ENCODE measurements around the gene COX6A2. TPM values are rescaled to one million over a fixed set of nuclear protein-coding genes. Genes with fewer than 3 reads are reported as not detected.
A peak's percentile ranks its signal among the peaks of the same experiment; 100 is the strongest.
"Not testable (repeated sequence)": the region's sequence is repeated elsewhere in the genome, so short reads cannot be mapped to it uniquely, and the experiment has no call there.

The COX6A2 gene
- total RNA-seq, 1 donor from 2014 or later: not detected

DNA sequence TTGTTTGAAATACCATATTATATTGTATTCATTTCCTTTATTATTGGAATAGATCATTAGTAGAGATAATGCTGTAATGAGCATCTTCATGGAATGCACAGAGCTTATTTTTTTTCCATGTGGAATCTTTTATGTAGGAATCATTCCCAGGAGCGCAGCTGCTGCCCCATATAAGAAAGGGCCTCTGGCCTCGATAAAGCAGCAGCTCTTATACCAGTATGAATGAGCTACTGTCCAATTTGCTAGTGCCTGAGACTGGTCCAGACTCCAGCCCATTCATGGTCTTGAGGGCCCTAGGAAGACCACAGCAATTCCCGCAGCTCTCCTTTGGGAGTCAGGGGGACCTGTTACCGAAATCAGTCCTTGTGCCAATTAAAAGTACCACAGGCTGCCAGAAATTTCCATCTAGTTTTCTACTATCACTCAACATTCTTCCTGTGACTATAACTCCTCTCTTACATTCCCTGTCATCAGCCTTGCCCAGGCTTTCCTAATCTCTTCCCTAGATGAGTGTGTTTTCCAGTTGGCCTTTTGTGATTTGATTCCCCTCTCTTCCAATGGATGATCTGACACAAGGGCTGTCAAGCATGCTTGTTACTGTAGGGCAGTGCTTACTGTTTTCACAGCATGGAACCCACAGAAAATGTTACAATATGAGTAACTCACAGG is 12.5 kb upstream of the COX6A2 start:
- no peaks in the 10 kb centered on the region for H3K9me3 Mint-ChIP-seq
- intact Hi-C loops (cut with micrococcal nuclease): no loop called here
- H3K36me3 Mint-ChIP-seq (ENCODE audit: low read depth): no peaks in the 10 kb centered on the region
- no peaks in the 10 kb centered on the region for H3K27me3 Mint-ChIP-seq (ENCODE audit: low read depth)
- no peak overlapping the region for H3K4me3 Mint-ChIP-seq (ENCODE audit: low read depth)
- no peak for DNase-seq (ENCODE audit: low spot score)
- no peak overlapping the region for H3K27ac Mint-ChIP-seq
- H3K4me1 Mint-ChIP-seq (ENCODE audit: low read depth): peaks cover 25% of the 10 kb centered on the region

GRCh38 chr16:31439519-31439918 is 11.4 kb upstream of the COX6A2 start:
- Mint-ChIP-seq H3K27ac (no peak overlapping the region), H3K36me3 (ENCODE audit: low read depth) (no peaks in the 10 kb centered on the region), H3K4me1 (ENCODE audit: low read depth) (peaks cover 23% of the 10 kb centered on the region), H3K4me3 (ENCODE audit: low read depth) (no peak overlapping the region), H3K27me3 (ENCODE audit: low read depth) (no peaks in the 10 kb centered on the region), H3K9me3 (no peaks in the 10 kb centered on the region)
- intact Hi-C loops (cut with micrococcal nuclease): no loop called here
- no peak for DNase-seq (ENCODE audit: low spot score)

DNA sequence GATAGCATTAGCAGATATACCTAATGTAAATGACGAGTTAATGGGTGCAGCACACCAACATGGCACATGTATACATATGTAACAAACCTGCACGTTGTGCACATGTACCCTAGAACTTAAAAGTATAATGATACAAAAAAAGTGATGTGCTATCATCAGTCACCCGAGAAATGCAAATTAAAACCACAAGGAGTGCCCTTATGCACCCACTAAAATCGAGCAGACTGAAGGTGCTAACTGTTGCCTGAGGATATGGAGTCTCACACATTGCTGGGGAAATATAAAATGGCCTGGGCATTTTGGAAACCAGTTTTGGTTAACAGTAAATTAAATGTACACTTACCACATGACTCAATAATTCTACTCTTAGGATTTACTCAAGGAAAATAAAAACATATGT is 10.9 kb upstream of the COX6A2 start:
- H3K27ac Mint-ChIP-seq; H3K36me3 Mint-ChIP-seq (ENCODE audit: low read depth); intact Hi-C loops (cut with micrococcal nuclease); H3K4me3 Mint-ChIP-seq (ENCODE audit: low read depth); H3K9me3 Mint-ChIP-seq; DNase-seq (ENCODE audit: low spot score); H3K27me3 Mint-ChIP-seq (ENCODE audit: low read depth): not testable (repeated sequence)
- peaks cover 23% of the 10 kb centered on the region for H3K4me1 Mint-ChIP-seq (ENCODE audit: low read depth)

DNA sequence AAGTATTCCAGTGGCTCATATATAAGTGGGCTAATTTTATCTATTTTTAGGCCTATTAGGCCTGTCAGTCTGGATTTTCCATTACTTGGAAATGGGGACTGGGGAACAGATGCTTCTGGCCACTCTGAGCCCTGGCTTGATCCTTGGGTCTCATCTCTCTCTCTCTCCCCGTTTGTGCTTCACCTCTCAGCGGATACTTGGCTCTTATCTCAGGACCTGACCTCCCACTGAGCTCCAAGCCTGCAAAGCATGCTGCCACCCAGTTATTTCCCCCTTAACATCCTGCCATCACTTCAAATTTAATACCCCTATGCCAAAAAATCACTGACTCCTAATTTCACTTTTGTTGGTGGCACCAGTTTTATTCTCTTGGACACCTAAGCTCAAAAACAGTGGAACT is 10.3 kb upstream of the COX6A2 start:
- Mint-ChIP-seq H3K27me3 (ENCODE audit: low read depth) (no peaks in the 10 kb centered on the region), H3K4me3 (ENCODE audit: low read depth) (no peak overlapping the region), H3K4me1 (ENCODE audit: low read depth) (peaks cover 23% of the 10 kb centered on the region), H3K36me3 (ENCODE audit: low read depth) (no peaks in the 10 kb centered on the region), H3K9me3 (no peaks in the 10 kb centered on the region), H3K27ac (no peak overlapping the region)
- intact Hi-C loops (cut with micrococcal nuclease): no loop called here
- DNase-seq (ENCODE audit: low spot score): no peak

DNA sequence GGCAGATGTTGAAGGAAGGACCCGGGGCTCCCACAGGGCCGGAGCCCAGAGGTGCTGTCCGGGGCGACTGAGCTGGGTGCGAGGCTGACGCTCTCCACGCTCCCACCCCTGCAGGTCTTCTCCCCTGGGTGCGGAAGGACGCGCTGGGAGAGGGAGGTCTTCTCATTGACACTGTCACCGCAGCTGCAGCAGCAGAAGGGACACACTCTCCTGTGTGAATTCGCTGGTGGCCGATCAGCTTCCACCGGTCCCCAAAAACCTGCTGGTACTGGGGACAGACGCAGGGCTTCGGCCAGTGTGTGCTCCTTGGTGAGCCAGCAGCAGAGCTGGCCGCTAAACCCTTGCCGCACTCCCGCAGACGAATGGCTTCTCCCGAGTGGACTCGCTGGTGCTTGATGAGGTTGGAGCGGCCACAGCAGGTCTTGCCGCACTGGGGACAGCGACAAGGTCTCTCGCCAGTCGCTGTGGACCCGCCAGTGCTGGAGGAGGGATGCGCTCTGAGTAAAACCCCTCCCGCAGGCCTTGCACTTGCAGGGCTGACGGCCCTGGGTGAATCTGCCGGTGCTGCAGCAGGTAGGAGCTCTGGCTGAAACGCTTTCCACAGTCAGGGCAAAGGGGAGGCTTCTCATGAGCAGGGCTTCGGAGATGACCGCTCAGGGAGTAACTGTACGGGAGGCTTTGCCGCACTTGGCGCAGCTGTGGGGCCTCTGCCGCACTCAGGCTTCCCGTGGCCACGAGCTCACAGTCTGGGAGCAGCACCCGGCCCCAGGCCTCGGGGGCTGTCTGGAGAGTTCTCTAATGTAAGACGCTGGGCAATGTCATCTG is 8.3 kb upstream of the COX6A2 start:
- no peak overlapping the region for H3K27ac Mint-ChIP-seq
- H3K4me3 Mint-ChIP-seq (ENCODE audit: low read depth): no peak overlapping the region
- H3K4me1 Mint-ChIP-seq (ENCODE audit: low read depth): peaks cover 21% of the 10 kb centered on the region
- H3K9me3 Mint-ChIP-seq: no peaks in the 10 kb centered on the region
- intact Hi-C loops (cut with micrococcal nuclease): no loop called here
- no peak for DNase-seq (ENCODE audit: low spot score)
- no peaks in the 10 kb centered on the region for H3K27me3 Mint-ChIP-seq (ENCODE audit: low read depth)
- H3K36me3 Mint-ChIP-seq (ENCODE audit: low read depth): no peaks in the 10 kb centered on the region

- Mint-ChIP-seq H3K27me3 (ENCODE audit: low read depth) (no peaks in the 10 kb centered on the region), H3K36me3 (ENCODE audit: low read depth) (no peaks in the 10 kb centered on the region), H3K4me1 (ENCODE audit: low read depth) (peaks cover 22% of the 10 kb centered on the region), H3K27ac (no peak overlapping the region), H3K9me3 (no peaks in the 10 kb centered on the region), H3K4me3 (ENCODE audit: low read depth) (no peak overlapping the region)
- DNase-seq (ENCODE audit: low spot score): no peak
- intact Hi-C loops (cut with micrococcal nuclease): no loop called here
Observed at GRCh38 chr16:31435341-31436220, 7.4 kb upstream of the COX6A2 start.

GRCh38 chr16:31430380-31431052 is 2.4 kb upstream of the COX6A2 start:
- H3K4me1 Mint-ChIP-seq (ENCODE audit: low read depth): peaks cover 16% of the 10 kb centered on the region
- no peaks in the 10 kb centered on the region for H3K36me3 Mint-ChIP-seq (ENCODE audit: low read depth)
- H3K9me3 Mint-ChIP-seq: no peaks in the 10 kb centered on the region
- no peaks in the 10 kb centered on the region for H3K27me3 Mint-ChIP-seq (ENCODE audit: low read depth)
- H3K4me3 Mint-ChIP-seq (ENCODE audit: low read depth): no peak overlapping the region
- no peak for DNase-seq (ENCODE audit: low spot score)
- intact Hi-C loops (cut with micrococcal nuclease): no loop called here
- H3K27ac Mint-ChIP-seq: no peak overlapping the region

DNA sequence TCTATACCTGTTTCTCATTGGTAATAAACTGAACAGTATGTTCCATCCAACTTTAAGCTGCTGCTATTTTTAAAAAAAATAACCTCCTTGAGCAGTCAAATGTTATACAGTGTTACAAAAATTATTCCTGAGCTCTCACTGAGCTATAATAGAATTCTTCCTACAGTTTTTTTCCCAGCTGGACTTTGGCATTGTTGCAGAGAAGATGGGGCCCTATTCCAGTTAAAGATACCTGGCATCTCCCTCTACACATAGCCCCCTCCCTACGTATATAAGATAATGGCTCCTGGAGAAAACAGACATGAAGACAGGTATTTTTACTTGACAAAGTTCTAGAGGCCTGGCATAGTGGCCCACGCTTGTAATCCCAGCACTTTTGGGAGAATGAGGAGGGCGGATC is 1.6 kb upstream of the COX6A2 start:
- Mint-ChIP-seq H3K27me3 (ENCODE audit: low read depth) (no peaks in the 10 kb centered on the region), H3K9me3 (no peaks in the 10 kb centered on the region), H3K27ac (no peak overlapping the region), H3K36me3 (ENCODE audit: low read depth) (no peaks in the 10 kb centered on the region), H3K4me3 (ENCODE audit: low read depth) (no peak overlapping the region), H3K4me1 (ENCODE audit: low read depth) (peaks cover 17% of the 10 kb centered on the region)
- intact Hi-C loops (cut with micrococcal nuclease): loop anchor here (10.0 kb wide), 1 partner anchor 165 kb away; no protein-coding TSS in a partner anchor
- no peak for DNase-seq (ENCODE audit: low spot score)

GRCh38 chr16:31429314-31429713 is 1.2 kb upstream of the COX6A2 start:
- Mint-ChIP-seq H3K27me3 (ENCODE audit: low read depth) (no peaks in the 10 kb centered on the region), H3K9me3 (no peaks in the 10 kb centered on the region), H3K36me3 (ENCODE audit: low read depth) (no peaks in the 10 kb centered on the region), H3K4me3 (ENCODE audit: low read depth) (no peak overlapping the region), H3K27ac (no peak overlapping the region), H3K4me1 (ENCODE audit: low read depth) (peaks cover 18% of the 10 kb centered on the region)
- intact Hi-C loops (cut with micrococcal nuclease): loop anchor here (10.0 kb wide), 1 partner anchor 165 kb away; no protein-coding TSS in a partner anchor
- no peak for DNase-seq (ENCODE audit: low spot score)

GRCh38 chr16:31428638-31429247 is 583 bp upstream of the COX6A2 start:
- DNase-seq (ENCODE audit: low spot score): no peak
- H3K9me3 Mint-ChIP-seq: no peaks in the 10 kb centered on the region
- H3K4me1 Mint-ChIP-seq (ENCODE audit: low read depth): peaks cover 22% of the 10 kb centered on the region
- no peak overlapping the region for H3K4me3 Mint-ChIP-seq (ENCODE audit: low read depth)
- no peaks in the 10 kb centered on the region for H3K36me3 Mint-ChIP-seq (ENCODE audit: low read depth)
- H3K27ac Mint-ChIP-seq: no peak overlapping the region
- intact Hi-C loops (cut with micrococcal nuclease): loop anchor here (10.0 kb wide), 1 partner anchor 164 kb away; no protein-coding TSS in a partner anchor
- no peaks in the 10 kb centered on the region for H3K27me3 Mint-ChIP-seq (ENCODE audit: low read depth)

DNA sequence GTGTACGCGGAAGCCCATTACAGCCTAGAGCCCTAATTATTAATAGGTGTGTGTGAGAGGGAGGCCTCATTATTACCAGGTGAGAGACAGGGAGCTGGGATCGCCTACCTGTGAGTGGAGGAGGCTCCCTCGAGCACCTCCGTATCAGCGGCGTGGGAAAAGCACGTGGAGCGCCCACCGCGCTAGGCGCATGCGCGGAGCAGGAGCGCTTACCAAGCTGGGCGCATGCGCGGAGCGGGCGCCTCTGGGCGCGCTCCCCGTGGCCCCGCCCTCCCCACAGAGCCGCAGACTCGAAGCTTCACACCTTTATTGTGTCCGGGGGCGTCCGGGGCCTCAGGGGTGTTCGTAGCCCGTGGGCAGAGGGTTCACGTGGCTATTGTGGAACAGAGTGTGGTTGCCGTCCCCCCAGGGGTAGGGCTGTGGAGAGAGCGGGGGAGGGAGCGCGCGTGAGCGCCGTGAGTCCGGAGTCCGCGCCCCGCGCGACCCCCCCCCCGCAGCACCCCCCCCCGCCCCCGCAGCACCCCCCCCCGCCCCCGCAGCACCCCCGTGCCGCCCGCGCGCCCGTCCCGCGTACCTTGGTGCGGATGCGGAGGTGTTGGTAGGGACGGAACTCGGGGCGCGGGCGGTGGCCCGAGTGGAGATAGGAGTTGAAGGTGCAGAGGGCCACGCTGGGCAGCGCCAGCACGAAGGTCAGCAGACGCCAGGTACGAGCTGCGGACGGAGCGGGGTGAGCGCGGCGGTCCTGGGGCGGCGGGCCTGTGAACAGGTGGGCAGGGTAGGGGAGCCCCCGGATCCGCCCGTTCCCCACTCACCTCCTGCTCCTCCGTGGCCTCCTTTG is 500 bp downstream of the COX6A2 start:
- intact Hi-C loops (cut with micrococcal nuclease): loop anchor here (10.0 kb wide), 1 partner anchor 163 kb away; no protein-coding TSS in a partner anchor
- Mint-ChIP-seq H3K27ac (no peak overlapping the region), H3K36me3 (ENCODE audit: low read depth) (no peaks in the 10 kb centered on the region), H3K27me3 (ENCODE audit: low read depth) (no peaks in the 10 kb centered on the region), H3K4me1 (ENCODE audit: low read depth) (peaks cover 32% of the 10 kb centered on the region), H3K4me3 (ENCODE audit: low read depth) (no peak overlapping the region), H3K9me3 (no peaks in the 10 kb centered on the region)
- peak; percentile 58 for DNase-seq (ENCODE audit: low spot score)
